Measurements from ENCODE around the gene EYA2.

- TF ChIP-seq CTCF (IDR thresholded peaks at IDR 0.05) (no peak), POLR2A (IDR thresholded peaks at IDR 0.05) (no peak)
Observed at GRCh38 chr20:47210470-47210869, 315.8 kb downstream of the EYA2 start.
